Thyroid gland (tissue), 4 donors: ENCODE data around the gene ANKRD40CL.

Experiments used
- CTCF ChIP-seq, 6 experiments: fragments of 200-600 bp in 3 of 6; fragments of 450-650 bp in 3 of 6; sonication (generic) in 3 of 6; IDR thresholded peaks; one replicate each; pipeline ENCODE4 v1.5.1; 2016 to 2019; ENCODE audit warnings: antibody characterized with exemption in 6 of 6, mild to moderate bottlenecking in 2 of 6, inconsistent platforms in 1 of 6, moderate library complexity in 1 of 6
- POLR2A ChIP-seq, 2 donors: fragments of 450-650 bp; IDR thresholded peaks; one replicate each; pipeline ENCODE4 v1.6.1; 2017; ENCODE audit warnings: antibody characterized with exemption in 2 of 2, mild to moderate bottlenecking in 2 of 2, moderate library complexity in 1 of 2

- TF ChIP-seq CTCF (IDR thresholded peaks at IDR 0.05), result no peak
- TF ChIP-seq POLR2A (IDR thresholded peaks at IDR 0.05), result no peak
These were observed 28.2 kb downstream of the ANKRD40CL start for GRCh38 chr17:50739098-50739497.
